A673 (cell line): ENCODE measurements around the gene REXO4. TPM values are rescaled to one million over a fixed set of nuclear protein-coding genes. Genes with fewer than 3 reads are reported as not detected.
A peak's percentile ranks its signal among the peaks of the same experiment; 100 is the strongest.

Experiments
- BruUV-seq: library from RNA; stranded (reverse); fragments of 400-500 nt; replicated peaks from 2 replicates; lab custom pipeline; 2021; lab: Mats Ljungman, UMichigan
- CTCF ChIA-PET: fragments of 300-600 bp; sonication (Branson Sonifier 250); formaldehyde crosslinking; loops from one replicate; lab custom pipeline; 2022; ENCODE audit warnings: antibody characterized with exemption; lab: Charles Lee
- POLR2A ChIA-PET: fragments of 300-600 bp; sonication (Branson Sonifier 250); formaldehyde crosslinking; loops from one replicate; lab custom pipeline; 2022; ENCODE audit warnings: antibody characterized with exemption; ENCODE audit not compliant: low non-redundant PET; lab: Charles Lee
- DNase-seq: peaks from one replicate; pipeline ENCODE4 v3.0.0-alpha.2; 2015; ENCODE audit warnings: low spot score
- H3K27ac ChIP-seq: fragments of 200-600 bp; sonication (generic); 2 replicates; pipeline ENCODE4 v1.5.1; 2016; ENCODE audit warnings: mixed run types, low read depth, mild to moderate bottlenecking, mixed read lengths, antibody characterized with exemption, low read length; ENCODE audit not compliant: poor library complexity, severe bottlenecking
- H3K27me3 ChIP-seq: fragments of 200-600 bp; sonication (generic); replicated peaks from 2 replicates; pipeline ENCODE4 v1.6.1; 2017; ENCODE audit warnings: mixed run types, low read depth, mild to moderate bottlenecking, mixed read lengths, antibody characterized with exemption, low read length; ENCODE audit not compliant: insufficient read depth, poor library complexity
- H3K36me3 ChIP-seq: fragments of 200-600 bp; sonication (generic); 2 replicates; pipeline ENCODE4 v1.6.1; 2016; ENCODE audit warnings: mixed run types, mild to moderate bottlenecking, mixed read lengths, antibody characterized with exemption, low read length; ENCODE audit not compliant: insufficient read depth, poor library complexity, severe bottlenecking
- H3K4me1 ChIP-seq: fragments of 200-600 bp; sonication (generic); 2 replicates; pipeline ENCODE4 v1.6.1; 2017; ENCODE audit warnings: mixed run types, mild to moderate bottlenecking, mixed read lengths, antibody characterized with exemption, low read length; ENCODE audit not compliant: insufficient read depth, poor library complexity, severe bottlenecking
- H3K4me3 ChIP-seq: fragments of 200-600 bp; sonication (generic); 2 replicates; pipeline ENCODE4 v1.5.1; 2016; ENCODE audit warnings: low read depth, mixed run types, mild to moderate bottlenecking, mixed read lengths, low read length; ENCODE audit not compliant: poor library complexity, severe bottlenecking
- H3K9me3 ChIP-seq: fragments of 200-600 bp; sonication (generic); 2 replicates; pipeline ENCODE4 v1.6.1; 2016; ENCODE audit warnings: mixed run types, low read depth, mild to moderate bottlenecking, mixed read lengths, antibody characterized with exemption, low read length; ENCODE audit not compliant: poor library complexity, severe bottlenecking
- EZH2 ChIP-seq: fragments of 200-600 bp; sonication (generic); IDR thresholded peaks from 2 replicates; pipeline ENCODE4 v1.6.1; 2017; ENCODE audit warnings: borderline replicate concordance, low read depth, mild to moderate bottlenecking, mixed read lengths, antibody characterized with exemption, low read length; ENCODE audit not compliant: poor library complexity, severe bottlenecking
- intact Hi-C: fragments of 100-400 bp; cut with micrococcal nuclease; formaldehyde crosslinking; loops from one replicate; pipeline ENCODE4 v1.10.0; 2022; ENCODE audit not compliant: unreplicated experiment
- total RNA-seq: library from RNA; stranded (reverse); gene quantifications from 2 replicates; pipeline ENCODE4 v1.2.3, GENCODE V29; 2021
- TF ChIP-seq, protein P1 (sequence below): fragments of 300-800, 200-600 bp; sonication (generic); conservative IDR thresholded peaks from 2 replicates; pipeline ENCODE4 v1.5.1; 2017; ENCODE audit warnings: low read depth, mild to moderate bottlenecking, antibody characterized with exemption, low read length, moderate library complexity, mixed read lengths

REXO4 gene
- total RNA-seq, 1 experiment from 2014 or later = 35.9 TPM

DNA sequence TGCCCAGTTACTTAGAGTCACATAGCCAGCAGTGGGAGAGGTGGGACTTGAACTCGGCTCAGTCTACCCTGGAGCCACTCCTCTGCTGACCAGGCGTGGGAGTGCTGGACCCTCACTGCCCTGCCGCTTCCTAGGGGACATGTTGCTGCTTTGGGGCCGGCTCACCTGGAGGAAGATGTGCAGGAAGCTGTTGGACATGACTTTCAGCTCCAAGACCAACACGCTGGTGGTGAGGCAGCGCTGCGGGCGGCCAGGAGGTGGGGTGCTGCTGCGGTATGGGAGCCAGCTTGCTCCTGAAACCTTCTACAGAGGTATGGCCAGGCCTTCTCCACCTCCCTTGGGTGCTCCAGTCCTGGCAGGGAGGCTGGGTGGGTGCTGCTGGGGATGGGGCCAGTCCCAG lies 38.6 kb upstream of the REXO4 start:
- intact Hi-C loops = no loop called here
- TF ChIP-seq, protein P1, sequence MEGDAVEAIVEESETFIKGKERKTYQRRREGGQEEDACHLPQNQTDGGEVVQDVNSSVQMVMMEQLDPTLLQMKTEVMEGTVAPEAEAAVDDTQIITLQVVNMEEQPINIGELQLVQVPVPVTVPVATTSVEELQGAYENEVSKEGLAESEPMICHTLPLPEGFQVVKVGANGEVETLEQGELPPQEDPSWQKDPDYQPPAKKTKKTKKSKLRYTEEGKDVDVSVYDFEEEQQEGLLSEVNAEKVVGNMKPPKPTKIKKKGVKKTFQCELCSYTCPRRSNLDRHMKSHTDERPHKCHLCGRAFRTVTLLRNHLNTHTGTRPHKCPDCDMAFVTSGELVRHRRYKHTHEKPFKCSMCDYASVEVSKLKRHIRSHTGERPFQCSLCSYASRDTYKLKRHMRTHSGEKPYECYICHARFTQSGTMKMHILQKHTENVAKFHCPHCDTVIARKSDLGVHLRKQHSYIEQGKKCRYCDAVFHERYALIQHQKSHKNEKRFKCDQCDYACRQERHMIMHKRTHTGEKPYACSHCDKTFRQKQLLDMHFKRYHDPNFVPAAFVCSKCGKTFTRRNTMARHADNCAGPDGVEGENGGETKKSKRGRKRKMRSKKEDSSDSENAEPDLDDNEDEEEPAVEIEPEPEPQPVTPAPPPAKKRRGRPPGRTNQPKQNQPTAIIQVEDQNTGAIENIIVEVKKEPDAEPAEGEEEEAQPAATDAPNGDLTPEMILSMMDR = peak; percentile 27
- no peak for TF ChIP-seq EZH2
- ChIA-PET CTCF (no interaction called here), POLR2A (no interaction called here)
- Histone ChIP-seq H3K27ac (no peak overlapping the region), H3K36me3 (no peaks in the 10 kb centered on the region), H3K4me1 (peaks cover 5% of the 10 kb centered on the region), H3K27me3 (no peaks in the 10 kb centered on the region), H3K9me3 (no peaks in the 10 kb centered on the region), H3K4me3 (no peak overlapping the region)
- BruUV-seq = no TSS peak
- DNase-seq = no peak

DNA sequence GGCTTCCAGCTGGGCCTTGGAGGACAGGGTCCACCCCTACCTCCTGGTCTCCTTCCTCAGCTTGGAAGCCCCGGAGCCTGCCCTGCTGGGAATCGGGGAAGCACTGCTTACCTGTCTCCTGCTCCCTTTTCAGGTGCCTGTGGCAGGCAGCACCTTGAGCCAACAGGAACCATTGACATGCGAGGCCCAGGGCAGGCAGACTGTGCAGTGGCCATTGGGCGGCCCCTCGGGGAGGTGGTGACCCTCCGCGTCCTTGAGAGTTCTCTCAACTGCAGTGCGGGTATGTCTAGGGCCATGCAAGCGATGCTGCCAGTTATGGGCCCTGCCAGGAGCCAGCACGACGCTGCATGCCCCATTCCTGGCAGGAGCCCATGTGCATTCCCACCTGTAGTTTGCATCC lies 38.1 kb upstream of the REXO4 start:
- H3K9me3 ChIP-seq = no peaks in the 10 kb centered on the region
- ChIA-PET CTCF (no interaction called here), POLR2A (no interaction called here)
- H3K27me3 ChIP-seq = no peaks in the 10 kb centered on the region
- TF ChIP-seq, protein P1 = no peak
- no peak for TF ChIP-seq EZH2
- no peak for DNase-seq
- no peaks in the 10 kb centered on the region for H3K36me3 ChIP-seq
- intact Hi-C loops = no loop called here
- no peak overlapping the region for H3K27ac ChIP-seq
- BruUV-seq = no TSS peak
- H3K4me3 ChIP-seq = no peak overlapping the region
- H3K4me1 ChIP-seq = peaks cover 5% of the 10 kb centered on the region

DNA sequence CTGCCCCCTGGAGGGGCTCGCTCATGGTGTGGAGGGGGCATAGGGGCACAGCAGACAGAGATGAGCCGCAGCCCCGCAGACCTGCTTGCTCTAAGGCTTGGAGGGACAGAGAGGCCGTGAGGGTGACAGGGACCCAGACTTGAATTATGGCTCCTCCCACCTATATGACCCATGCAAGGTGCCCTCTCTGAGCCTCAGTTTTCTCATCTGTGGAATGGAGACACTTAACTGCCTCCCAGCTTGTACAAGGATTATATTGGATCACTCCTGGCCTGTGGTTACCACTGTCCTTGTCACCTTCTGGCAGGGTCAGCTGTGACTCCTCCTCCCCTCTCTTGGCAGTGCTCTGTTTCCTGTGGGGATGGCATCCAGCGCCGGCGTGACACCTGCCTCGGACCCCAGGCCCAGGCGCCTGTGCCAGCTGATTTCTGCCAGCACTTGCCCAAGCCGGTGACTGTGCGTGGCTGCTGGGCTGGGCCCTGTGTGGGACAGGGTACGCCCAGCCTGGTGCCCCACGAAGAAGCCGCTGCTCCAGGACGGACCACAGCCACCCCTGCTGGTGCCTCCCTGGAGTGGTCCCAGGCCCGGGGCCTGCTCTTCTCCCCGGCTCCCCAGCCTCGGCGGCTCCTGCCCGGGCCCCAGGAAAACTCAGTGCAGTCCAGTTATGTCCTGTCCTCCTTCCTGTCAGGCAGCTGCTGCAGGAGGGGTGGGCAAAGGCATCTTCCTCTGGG lies 37.3 kb upstream of the REXO4 start:
- H3K27me3 ChIP-seq = no peaks in the 10 kb centered on the region
- H3K27ac ChIP-seq = no peak overlapping the region
- DNase-seq = no peak
- ChIA-PET CTCF (no interaction called here), POLR2A (no interaction called here)
- no peaks in the 10 kb centered on the region for H3K36me3 ChIP-seq
- peaks cover 5% of the 10 kb centered on the region for H3K4me1 ChIP-seq
- H3K4me3 ChIP-seq = no peak overlapping the region
- BruUV-seq = no TSS peak
- no peak for TF ChIP-seq EZH2
- TF ChIP-seq, protein P1 = no peak
- intact Hi-C loops = no loop called here
- no peaks in the 10 kb centered on the region for H3K9me3 ChIP-seq
